ENCODE measurements around the gene RASL10A. TPM values are rescaled to one million over a fixed set of nuclear protein-coding genes. Genes with fewer than 3 reads are reported as not detected.

RASL10A gene
- total and polyA plus RNA-seq, 2 donors from 2014 or later, result 0.73 to 1.2 TPM

- peak overlapping the region; percentile 88 to 96 (median 93) for H3K9ac ChIP-seq (ENCODE audit: low read length in 3 of 3)
- peaks cover 0 to 29% (median 16%) of the 10 kb centered on the region in 3 donors for H3K4me1 ChIP-seq (ENCODE audit: control insufficient read depth in 2 of 3, insufficient read depth in 2 of 3, low read depth in 1 of 3, low read length in 3 of 3)
- peak overlapping the region; percentile 99 to 100 for H3K27ac ChIP-seq (ENCODE audit: low read depth in 2 of 2, low read length in 2 of 2)
- no peaks in the 10 kb centered on the region for H3K27me3 ChIP-seq (ENCODE audit: control insufficient read depth, insufficient read depth, low read length)
- TF ChIP-seq, protein P1, sequence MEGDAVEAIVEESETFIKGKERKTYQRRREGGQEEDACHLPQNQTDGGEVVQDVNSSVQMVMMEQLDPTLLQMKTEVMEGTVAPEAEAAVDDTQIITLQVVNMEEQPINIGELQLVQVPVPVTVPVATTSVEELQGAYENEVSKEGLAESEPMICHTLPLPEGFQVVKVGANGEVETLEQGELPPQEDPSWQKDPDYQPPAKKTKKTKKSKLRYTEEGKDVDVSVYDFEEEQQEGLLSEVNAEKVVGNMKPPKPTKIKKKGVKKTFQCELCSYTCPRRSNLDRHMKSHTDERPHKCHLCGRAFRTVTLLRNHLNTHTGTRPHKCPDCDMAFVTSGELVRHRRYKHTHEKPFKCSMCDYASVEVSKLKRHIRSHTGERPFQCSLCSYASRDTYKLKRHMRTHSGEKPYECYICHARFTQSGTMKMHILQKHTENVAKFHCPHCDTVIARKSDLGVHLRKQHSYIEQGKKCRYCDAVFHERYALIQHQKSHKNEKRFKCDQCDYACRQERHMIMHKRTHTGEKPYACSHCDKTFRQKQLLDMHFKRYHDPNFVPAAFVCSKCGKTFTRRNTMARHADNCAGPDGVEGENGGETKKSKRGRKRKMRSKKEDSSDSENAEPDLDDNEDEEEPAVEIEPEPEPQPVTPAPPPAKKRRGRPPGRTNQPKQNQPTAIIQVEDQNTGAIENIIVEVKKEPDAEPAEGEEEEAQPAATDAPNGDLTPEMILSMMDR (IDR thresholded peaks at IDR 0.05; ENCODE audit: borderline replicate concordance, extremely low read depth, insufficient read depth), result no peak
- peak overlapping the region; percentile 81 to 92 (median 92) for H3K4me3 ChIP-seq (ENCODE audit: low read length in 3 of 3)
- H3K9me3 ChIP-seq (ENCODE audit: control insufficient read depth in 2 of 3, insufficient read depth in 1 of 3, low read length in 3 of 3), result no peaks in the 10 kb centered on the region
- FAIRE-seq (no peak), DNase-seq (peak in 3 of 5 donors; percentile 50 to 88 (median 80))
- H3K36me3 ChIP-seq (ENCODE audit: control insufficient read depth in 2 of 3, insufficient read depth in 3 of 3, low read length in 3 of 3), result peaks cover 0 to 22% (median 13%) of the 10 kb centered on the region in 3 donors
- intact Hi-C loops (cut with DNase I), result no loop called here
These were observed 46.8 kb downstream of the RASL10A start for GRCh38 chr22:29268511-29269229.

DNA sequence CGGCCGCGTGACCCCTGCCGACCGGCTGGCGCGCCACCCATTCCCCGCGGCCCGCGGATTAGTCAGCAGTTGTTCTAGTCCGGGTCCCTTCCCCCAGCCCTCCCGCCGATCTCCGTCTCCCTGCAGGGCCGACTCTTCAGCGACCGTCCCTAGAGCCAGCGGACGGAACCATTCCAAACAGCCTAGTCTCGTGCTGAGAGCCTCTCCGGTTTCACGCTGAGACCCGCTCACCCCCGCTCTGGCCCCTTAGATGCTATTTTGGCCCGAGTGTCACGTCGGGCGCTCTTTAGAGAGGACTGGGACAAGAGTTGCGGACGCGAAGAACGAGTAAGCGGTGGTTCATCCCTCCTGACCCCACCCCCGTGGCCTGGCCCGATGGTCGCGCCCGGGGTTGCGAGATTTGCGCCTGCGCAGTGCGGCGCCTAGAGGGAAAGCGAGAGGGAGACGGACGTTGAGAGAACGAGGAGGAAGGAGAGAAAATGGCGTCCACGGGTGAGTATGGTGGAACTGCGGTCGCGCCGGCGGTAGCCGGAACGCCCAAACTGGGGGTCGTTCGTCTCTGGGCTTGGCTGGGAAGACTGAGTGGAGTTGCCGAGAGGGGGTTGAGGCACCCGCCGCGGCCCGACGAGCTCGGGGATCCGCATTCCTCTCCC, 47.5 kb downstream of the RASL10A start, which contains the start of the genes EWSR1 and RHBDD3:
EWSR1 (plus strand) TSS at position 411 of the 653 bp plus-strand sequence; CDS start at position 480, 69 bp downstream.
RHBDD3 (minus strand) TSS at position 124 of the 653 bp plus-strand sequence. CDS start 2,355 bp downstream, outside the sequence.
- no peaks in the 10 kb centered on the region for H3K9me3 ChIP-seq (ENCODE audit: control insufficient read depth in 2 of 3, insufficient read depth in 1 of 3, low read length in 3 of 3)
- H3K36me3 ChIP-seq (ENCODE audit: control insufficient read depth in 2 of 3, insufficient read depth in 3 of 3, low read length in 3 of 3), result peaks cover 0 to 16% (median 10%) of the 10 kb centered on the region in 3 donors
- peak within 1 kb of the TSS; percentile 99 to 100 for H3K27ac ChIP-seq (ENCODE audit: low read depth in 2 of 2, low read length in 2 of 2)
- H3K4me3 ChIP-seq (ENCODE audit: low read length in 3 of 3), result peak within 1 kb of the TSS; percentile 81 to 92 (median 92)
- H3K9ac ChIP-seq (ENCODE audit: low read length in 3 of 3), result peak within 1 kb of the TSS; percentile 88 to 97 (median 96)
- no peaks in the 10 kb centered on the region for H3K27me3 ChIP-seq (ENCODE audit: control insufficient read depth, insufficient read depth, low read length)
- H3K4me1 ChIP-seq (ENCODE audit: control insufficient read depth in 2 of 3, insufficient read depth in 2 of 3, low read depth in 1 of 3, low read length in 3 of 3), result peaks cover 0 to 28% (median 15%) of the 10 kb centered on the region in 3 donors
- intact Hi-C loops (cut with DNase I), result no loop called here
- no peak for FAIRE-seq
- peak; percentile 96 to 98 (median 98) for DNase-seq
- TF ChIP-seq, protein P1 (IDR thresholded peaks at IDR 0.05; ENCODE audit: borderline replicate concordance, extremely low read depth, insufficient read depth), result no peak

GRCh38 chr22:29267462-29267857, 48.0 kb downstream of the RASL10A start:
- intact Hi-C loops (cut with DNase I), result no loop called here
- DNase-seq, result no peak
- TF ChIP-seq, protein P1 (IDR thresholded peaks at IDR 0.05; ENCODE audit: borderline replicate concordance, extremely low read depth, insufficient read depth), result no peak
- Histone ChIP-seq H3K4me3 (ENCODE audit: low read length in 3 of 3) (peak overlapping the region; percentile 81 to 92 (median 92)), H3K27ac (ENCODE audit: low read depth in 2 of 2, low read length in 2 of 2) (peak overlapping the region; percentile 99 to 100), H3K27me3 (ENCODE audit: control insufficient read depth, insufficient read depth, low read length) (no peaks in the 10 kb centered on the region), H3K36me3 (ENCODE audit: control insufficient read depth in 2 of 3, insufficient read depth in 3 of 3, low read length in 3 of 3) (peaks cover 0 to 11% (median 5%) of the 10 kb centered on the region in 3 donors), H3K9me3 (ENCODE audit: control insufficient read depth in 2 of 3, insufficient read depth in 1 of 3, low read length in 3 of 3) (no peaks in the 10 kb centered on the region), H3K4me1 (ENCODE audit: control insufficient read depth in 2 of 3, insufficient read depth in 2 of 3, low read depth in 1 of 3, low read length in 3 of 3) (peaks cover 0 to 25% (median 10%) of the 10 kb centered on the region in 3 donors), H3K9ac (ENCODE audit: low read length in 3 of 3) (peak overlapping the region; percentile 81 to 96 (median 88))
- FAIRE-seq, result no peak

Data from kidney (tissue), 14 donors.